Liver (tissue), 9 donors: ENCODE measurements around the gene CREB5. TPM values are rescaled to one million over a fixed set of nuclear protein-coding genes. Genes with fewer than 3 reads are reported as not detected.

Experiments used
- DNase-seq: peaks from one replicate; pipeline ENCODE4 v3.0.0-alpha.2; 2017; ENCODE audit warnings: low spot score
- H3K27ac ChIP-seq, 2 donors: one replicate each; pipeline ENCODE4 v1.7.0; 2013; ENCODE audit warnings: inconsistent platforms in 2 of 2, low read length in 2 of 2, control low read depth in 1 of 2, low read depth in 1 of 2, mild to moderate bottlenecking in 1 of 2
- H3K27me3 ChIP-seq, 4 donors: one replicate each; pipeline versions ENCODE4 v1.6.1 to v1.7.0; 2013; ENCODE audit warnings: low read length in 3 of 4, inconsistent platforms in 1 of 4, mild to moderate bottlenecking in 1 of 4, moderate library complexity in 1 of 4; ENCODE audit not compliant: control insufficient read depth in 4 of 4, insufficient read depth in 4 of 4
- H3K36me3 ChIP-seq, 4 donors: one replicate each; pipeline versions ENCODE4 v1.6.1 to v1.7.0; 2013; ENCODE audit warnings: low read length in 3 of 4, mild to moderate bottlenecking in 3 of 4, low read depth in 1 of 4, moderate library complexity in 1 of 4; ENCODE audit not compliant: control insufficient read depth in 4 of 4, insufficient read depth in 3 of 4
- H3K4me1 ChIP-seq, 4 donors: one replicate each; pipeline versions ENCODE4 v1.6.1 to v1.7.0; 2013; ENCODE audit warnings: low read length in 3 of 4, mild to moderate bottlenecking in 3 of 4, moderate library complexity in 1 of 4; ENCODE audit not compliant: control insufficient read depth in 4 of 4, insufficient read depth in 4 of 4
- H3K4me3 ChIP-seq, 3 donors: one replicate each; pipeline versions ENCODE4 v1.6.1 to v1.7.0; 2013; ENCODE audit warnings: low read length in 3 of 3, control low read depth in 1 of 3, low read depth in 1 of 3, mild to moderate bottlenecking in 1 of 3
- H3K9ac ChIP-seq, 2 donors: one replicate each; pipeline ENCODE4 v1.7.0; 2013; ENCODE audit warnings: low read length in 2 of 2, mild to moderate bottlenecking in 2 of 2, moderate library complexity in 2 of 2, control low read depth in 1 of 2, low read depth in 1 of 2
- H3K9me3 ChIP-seq, 4 donors: one replicate each; pipeline versions ENCODE4 v1.6.1 to v1.7.0; 2013; ENCODE audit warnings: low read length in 3 of 4; ENCODE audit not compliant: control insufficient read depth in 4 of 4
- EGR1 ChIP-seq, 2 donors: IDR thresholded peaks; 2 replicates each; pipeline ENCODE4 v1.6.1; 2016 to 2018; ENCODE audit warnings: antibody characterized with exemption in 2 of 2, low read depth in 2 of 2
- FOXA1 ChIP-seq: IDR thresholded peaks from 2 replicates; pipeline ENCODE4 v1.6.1; 2016; ENCODE audit warnings: antibody characterized with exemption
- FOXA2 ChIP-seq: IDR thresholded peaks from 2 replicates; pipeline ENCODE4 v1.6.1; 2016; ENCODE audit warnings: antibody characterized with exemption
- GABPA ChIP-seq, 2 donors: IDR thresholded peaks in 1 of 2; conservative IDR thresholded peaks in 1 of 2; 2 replicates each; pipeline ENCODE4 v1.6.1; 2016; ENCODE audit warnings: antibody characterized with exemption in 2 of 2, mild to moderate bottlenecking in 1 of 2, moderate library complexity in 1 of 2
- HNF4G ChIP-seq: IDR thresholded peaks from 2 replicates; pipeline ENCODE4 v1.6.1; 2016; ENCODE audit warnings: antibody characterized with exemption
- JUND ChIP-seq, 2 donors: IDR thresholded peaks; 2 replicates each; pipeline ENCODE4 v1.6.1; 2016; ENCODE audit warnings: antibody characterized with exemption in 2 of 2
- NR2F2 ChIP-seq: IDR thresholded peaks from 2 replicates; pipeline ENCODE4 v1.6.1; 2016; ENCODE audit warnings: antibody characterized with exemption
- RAD21 ChIP-seq, 2 donors: IDR thresholded peaks; 2 replicates each; pipeline ENCODE4 v1.6.1; 2016; ENCODE audit warnings: antibody characterized with exemption in 2 of 2, mild to moderate bottlenecking in 2 of 2
- SP1 ChIP-seq: IDR thresholded peaks from 2 replicates; pipeline ENCODE4 v1.6.1; 2018; ENCODE audit warnings: antibody characterized with exemption, mild to moderate bottlenecking
- TAF1 ChIP-seq: conservative IDR thresholded peaks from 2 replicates; pipeline ENCODE4 v1.6.1; 2016; ENCODE audit warnings: antibody characterized with exemption, mild to moderate bottlenecking
- YY1 ChIP-seq: IDR thresholded peaks from 2 replicates; pipeline ENCODE4 v1.6.1; 2016; ENCODE audit warnings: antibody characterized with exemption, mild to moderate bottlenecking
- WGBS: extraction: QIAGEN DNeasy Blood & Tissue Kit; methylation state at CpG from one replicate; pipeline ENCODE4 v1.1.7; 2013; 5-methylcytosine and 5-hydroxymethylcytosine counted together
- polyA plus RNA-seq, 2 donors: library from polyadenylated mRNA; stranded (reverse) in 1 of 2; unstranded in 1 of 2; fragments of 200-250 nt in 1 of 2; fragments of >200 nt in 1 of 2; fragmentation: Nextera tagmentation in 1 of 2; extraction: Ambion mirVana in 1 of 2; gene quantifications; one replicate each; pipeline versions ENCODE4 v1.2.1 to v1.2.3, GENCODE V29; 2013 to 2015
- total RNA-seq, 2 donors: library from RNA; depleted of rRNA; stranded (reverse); fragments of >200 nt; gene quantifications; one replicate each; pipeline ENCODE4 v1.2.3, GENCODE V29; 2014
- TF ChIP-seq, protein P1 (sequence below): IDR thresholded peaks from 2 replicates; pipeline ENCODE4 v1.6.1; 2016; ENCODE audit warnings: antibody characterized with exemption
- TF ChIP-seq, protein P2 (sequence below): fragments of 150-350 bp; IDR thresholded peaks from 2 replicates; pipeline ENCODE4 v1.5.1; 2017; ENCODE audit warnings: improper control_type of control experiment, low read depth, low read length; ENCODE audit not compliant: missing input control
- TF ChIP-seq, protein P3 (sequence below): IDR thresholded peaks from 2 replicates; pipeline ENCODE4 v1.6.1; 2016; ENCODE audit warnings: antibody characterized with exemption
- TF ChIP-seq, protein P4 (sequence below): IDR thresholded peaks from 2 replicates; pipeline ENCODE4 v1.6.1; 2016; ENCODE audit warnings: antibody characterized with exemption
- TF ChIP-seq, protein P5 (sequence below): IDR thresholded peaks from 2 replicates; pipeline ENCODE4 v1.6.1; 2016; ENCODE audit warnings: antibody characterized with exemption, mild to moderate bottlenecking
- donor health status: healthy.
- donor health status: healthy.
- donor health status: healthy.
- donor health status: healthy.
- donor health status: healthy.

The CREB5 gene
- total and polyA plus RNA-seq, 4 donors = 0.25 to 0.92 (median 0.67) TPM

DNA sequence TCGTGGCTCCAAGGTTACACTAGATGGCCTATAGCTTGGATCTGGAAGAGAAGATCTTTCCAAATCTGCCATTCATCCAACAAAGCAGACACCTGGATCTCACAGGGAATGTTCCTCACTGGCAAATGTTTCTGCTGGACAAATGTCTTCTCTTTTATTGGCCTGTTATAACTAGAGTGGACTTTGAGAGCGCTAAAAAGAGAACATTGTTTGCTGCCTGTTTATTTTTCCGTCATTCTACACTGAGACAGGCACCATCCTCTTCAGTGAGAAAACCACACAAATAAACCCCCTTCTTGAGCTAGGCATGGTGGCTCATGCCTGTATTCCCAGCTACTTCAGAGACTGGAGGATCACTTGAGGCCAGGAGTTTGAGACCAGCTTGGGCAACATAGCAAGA, 206.9 kb downstream of the CREB5 start:
- TF ChIP-seq EGR1 (IDR thresholded peaks at IDR 0.05; ENCODE audit: low read depth in 2 of 2) = no peak
- TF ChIP-seq, protein P1, sequence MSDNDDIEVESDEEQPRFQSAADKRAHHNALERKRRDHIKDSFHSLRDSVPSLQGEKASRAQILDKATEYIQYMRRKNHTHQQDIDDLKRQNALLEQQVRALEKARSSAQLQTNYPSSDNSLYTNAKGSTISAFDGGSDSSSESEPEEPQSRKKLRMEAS = no peak
- TF ChIP-seq, protein P2, sequence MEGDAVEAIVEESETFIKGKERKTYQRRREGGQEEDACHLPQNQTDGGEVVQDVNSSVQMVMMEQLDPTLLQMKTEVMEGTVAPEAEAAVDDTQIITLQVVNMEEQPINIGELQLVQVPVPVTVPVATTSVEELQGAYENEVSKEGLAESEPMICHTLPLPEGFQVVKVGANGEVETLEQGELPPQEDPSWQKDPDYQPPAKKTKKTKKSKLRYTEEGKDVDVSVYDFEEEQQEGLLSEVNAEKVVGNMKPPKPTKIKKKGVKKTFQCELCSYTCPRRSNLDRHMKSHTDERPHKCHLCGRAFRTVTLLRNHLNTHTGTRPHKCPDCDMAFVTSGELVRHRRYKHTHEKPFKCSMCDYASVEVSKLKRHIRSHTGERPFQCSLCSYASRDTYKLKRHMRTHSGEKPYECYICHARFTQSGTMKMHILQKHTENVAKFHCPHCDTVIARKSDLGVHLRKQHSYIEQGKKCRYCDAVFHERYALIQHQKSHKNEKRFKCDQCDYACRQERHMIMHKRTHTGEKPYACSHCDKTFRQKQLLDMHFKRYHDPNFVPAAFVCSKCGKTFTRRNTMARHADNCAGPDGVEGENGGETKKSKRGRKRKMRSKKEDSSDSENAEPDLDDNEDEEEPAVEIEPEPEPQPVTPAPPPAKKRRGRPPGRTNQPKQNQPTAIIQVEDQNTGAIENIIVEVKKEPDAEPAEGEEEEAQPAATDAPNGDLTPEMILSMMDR = no peak
- no peak for TF ChIP-seq TAF1
- TF ChIP-seq, protein P3, sequence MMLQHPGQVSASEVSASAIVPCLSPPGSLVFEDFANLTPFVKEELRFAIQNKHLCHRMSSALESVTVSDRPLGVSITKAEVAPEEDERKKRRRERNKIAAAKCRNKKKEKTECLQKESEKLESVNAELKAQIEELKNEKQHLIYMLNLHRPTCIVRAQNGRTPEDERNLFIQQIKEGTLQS = no peak
- TF ChIP-seq RAD21 (IDR thresholded peaks at IDR 0.05) = no peak
- no peak for TF ChIP-seq FOXA2
- TF ChIP-seq JUND (IDR thresholded peaks at IDR 0.05) = no peak
- TF ChIP-seq, protein P4, sequence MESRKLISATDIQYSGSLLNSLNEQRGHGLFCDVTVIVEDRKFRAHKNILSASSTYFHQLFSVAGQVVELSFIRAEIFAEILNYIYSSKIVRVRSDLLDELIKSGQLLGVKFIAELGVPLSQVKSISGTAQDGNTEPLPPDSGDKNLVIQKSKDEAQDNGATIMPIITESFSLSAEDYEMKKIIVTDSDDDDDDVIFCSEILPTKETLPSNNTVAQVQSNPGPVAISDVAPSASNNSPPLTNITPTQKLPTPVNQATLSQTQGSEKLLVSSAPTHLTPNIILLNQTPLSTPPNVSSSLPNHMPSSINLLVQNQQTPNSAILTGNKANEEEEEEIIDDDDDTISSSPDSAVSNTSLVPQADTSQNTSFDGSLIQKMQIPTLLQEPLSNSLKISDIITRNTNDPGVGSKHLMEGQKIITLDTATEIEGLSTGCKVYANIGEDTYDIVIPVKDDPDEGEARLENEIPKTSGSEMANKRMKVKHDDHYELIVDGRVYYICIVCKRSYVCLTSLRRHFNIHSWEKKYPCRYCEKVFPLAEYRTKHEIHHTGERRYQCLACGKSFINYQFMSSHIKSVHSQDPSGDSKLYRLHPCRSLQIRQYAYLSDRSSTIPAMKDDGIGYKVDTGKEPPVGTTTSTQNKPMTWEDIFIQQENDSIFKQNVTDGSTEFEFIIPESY = no peak
- no peak for TF ChIP-seq FOXA1
- TF ChIP-seq, protein P5, sequence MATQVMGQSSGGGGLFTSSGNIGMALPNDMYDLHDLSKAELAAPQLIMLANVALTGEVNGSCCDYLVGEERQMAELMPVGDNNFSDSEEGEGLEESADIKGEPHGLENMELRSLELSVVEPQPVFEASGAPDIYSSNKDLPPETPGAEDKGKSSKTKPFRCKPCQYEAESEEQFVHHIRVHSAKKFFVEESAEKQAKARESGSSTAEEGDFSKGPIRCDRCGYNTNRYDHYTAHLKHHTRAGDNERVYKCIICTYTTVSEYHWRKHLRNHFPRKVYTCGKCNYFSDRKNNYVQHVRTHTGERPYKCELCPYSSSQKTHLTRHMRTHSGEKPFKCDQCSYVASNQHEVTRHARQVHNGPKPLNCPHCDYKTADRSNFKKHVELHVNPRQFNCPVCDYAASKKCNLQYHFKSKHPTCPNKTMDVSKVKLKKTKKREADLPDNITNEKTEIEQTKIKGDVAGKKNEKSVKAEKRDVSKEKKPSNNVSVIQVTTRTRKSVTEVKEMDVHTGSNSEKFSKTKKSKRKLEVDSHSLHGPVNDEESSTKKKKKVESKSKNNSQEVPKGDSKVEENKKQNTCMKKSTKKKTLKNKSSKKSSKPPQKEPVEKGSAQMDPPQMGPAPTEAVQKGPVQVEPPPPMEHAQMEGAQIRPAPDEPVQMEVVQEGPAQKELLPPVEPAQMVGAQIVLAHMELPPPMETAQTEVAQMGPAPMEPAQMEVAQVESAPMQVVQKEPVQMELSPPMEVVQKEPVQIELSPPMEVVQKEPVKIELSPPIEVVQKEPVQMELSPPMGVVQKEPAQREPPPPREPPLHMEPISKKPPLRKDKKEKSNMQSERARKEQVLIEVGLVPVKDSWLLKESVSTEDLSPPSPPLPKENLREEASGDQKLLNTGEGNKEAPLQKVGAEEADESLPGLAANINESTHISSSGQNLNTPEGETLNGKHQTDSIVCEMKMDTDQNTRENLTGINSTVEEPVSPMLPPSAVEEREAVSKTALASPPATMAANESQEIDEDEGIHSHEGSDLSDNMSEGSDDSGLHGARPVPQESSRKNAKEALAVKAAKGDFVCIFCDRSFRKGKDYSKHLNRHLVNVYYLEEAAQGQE = no peak
- Histone ChIP-seq H3K9me3 (no peaks in the 10 kb centered on the region), H3K36me3 (no peaks in the 10 kb centered on the region), H3K4me3 (no peak overlapping the region), H3K4me1 (no peaks in the 10 kb centered on the region), H3K27me3 (peaks cover 0 to 5% (median 0%) of the 10 kb centered on the region in 4 donors), H3K9ac (no peak overlapping the region), H3K27ac (no peak overlapping the region)
- DNase-seq = no peak
- WGBS = 87% methylated on average over 3 of the region's 3 CpGs

DNA sequence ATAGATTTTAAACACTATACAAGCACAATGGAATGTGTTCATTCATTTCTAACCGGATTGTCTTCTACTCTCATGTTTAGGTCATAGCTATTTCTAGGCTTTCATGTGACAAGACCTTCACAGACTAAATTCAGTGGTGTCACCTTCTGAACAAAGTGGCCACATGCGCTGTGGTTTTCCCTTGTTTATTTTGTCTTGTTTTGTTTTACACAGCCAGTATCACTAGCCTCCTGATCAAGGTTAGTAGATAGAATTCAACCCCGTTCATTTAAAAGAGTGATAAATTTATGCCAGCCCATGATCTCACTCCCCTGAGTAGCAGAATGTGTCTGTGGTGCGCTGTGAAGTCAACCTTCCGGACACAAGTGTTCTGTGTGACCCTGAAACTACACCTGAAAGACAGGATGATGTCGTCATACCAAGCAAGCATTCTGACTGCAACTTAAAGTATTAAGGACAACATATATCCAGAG, 209.1 kb downstream of the CREB5 start:
- no peak for DNase-seq
- WGBS = 83% methylated on average over 6 of the region's 6 CpGs
- no peak overlapping the region for H3K9ac ChIP-seq

More for the DNA sequence above, 209.1 kb downstream of the CREB5 start:
- Histone ChIP-seq H3K9me3 (no peaks in the 10 kb centered on the region), H3K36me3 (no peaks in the 10 kb centered on the region), H3K27ac (no peak overlapping the region), H3K4me1 (no peaks in the 10 kb centered on the region), H3K4me3 (no peak overlapping the region), H3K27me3 (peaks cover 0 to 5% (median 0%) of the 10 kb centered on the region in 4 donors)
- no peak for TF ChIP-seq YY1
- no peak for TF ChIP-seq EGR1 (IDR thresholded peaks at IDR 0.05; ENCODE audit: low read depth in 2 of 2)
- no peak for TF ChIP-seq TAF1
- no peak for TF ChIP-seq HNF4G
- TF ChIP-seq, protein P4 = no peak
- TF ChIP-seq NR2F2 = no peak
- TF ChIP-seq, protein P3 = no peak
- no peak for TF ChIP-seq FOXA1
- TF ChIP-seq, protein P5 = no peak
- TF ChIP-seq FOXA2 = no peak
- no peak for TF ChIP-seq SP1
- TF ChIP-seq GABPA (IDR thresholded peaks at IDR 0.05 in 1 of 2, conservative IDR thresholded peaks at IDR 0.05 in 1 of 2) = no peak
- TF ChIP-seq, protein P1 = no peak
